SIG-M5 (cell line): ENCODE results near the gene RDH13.
"Not testable (repeated sequence)": the region's sequence is repeated elsewhere in the genome, so short reads cannot be mapped to it uniquely, and the experiment has no call there.

Source experiments
- DNase-seq: peaks from one replicate; lab custom pipeline; 2025; lab: John Stamatoyannopoulos, UW

RDH13 gene

GRCh38 chr19:55044771-55045716 lies 17.9 kb downstream of the RDH13 start:
- DNase-seq, result no peak

GRCh38 chr19:55044286-55044685 lies 18.7 kb downstream of the RDH13 start:
- no peak for DNase-seq

GRCh38 chr19:55042688-55043087 lies 20.3 kb downstream of the RDH13 start:
- DNase-seq, result no peak

- DNase-seq, result no peak
These were observed 20.6 kb downstream of the RDH13 start for GRCh38 chr19:55042344-55042678.

- DNase-seq, result no peak
These were observed 21.2 kb downstream of the RDH13 start for GRCh38 chr19:55041627-55042343.

- no peak for DNase-seq
These were observed 21.7 kb downstream of the RDH13 start for GRCh38 chr19:55041244-55041626.

GRCh38 chr19:55040654-55041053 lies 22.3 kb downstream of the RDH13 start:
- not testable (repeated sequence) for DNase-seq

GRCh38 chr19:55037603-55038002 lies 25.3 kb downstream of the RDH13 start:
- DNase-seq, result not testable (repeated sequence)

GRCh38 chr19:55036058-55036457 lies 26.9 kb downstream of the RDH13 start:
- DNase-seq, result no peak

GRCh38 chr19:55034751-55035150 lies 28.2 kb downstream of the RDH13 start:
- no peak for DNase-seq

GRCh38 chr19:55032976-55033643 lies 29.8 kb downstream of the RDH13 start:
- not testable (repeated sequence) for DNase-seq

- DNase-seq, result no peak
These were observed 30.7 kb downstream of the RDH13 start for GRCh38 chr19:55032170-55032800.

GRCh38 chr19:55031178-55031577 lies 31.8 kb downstream of the RDH13 start:
- no peak for DNase-seq

GRCh38 chr19:55028757-55029156 lies 34.2 kb downstream of the RDH13 start:
- no peak for DNase-seq

- peak; percentile 33 for DNase-seq
These were observed 35.2 kb downstream of the RDH13 start for GRCh38 chr19:55027472-55028337.

- not testable (repeated sequence) for DNase-seq
These were observed 35.8 kb downstream of the RDH13 start for GRCh38 chr19:55027140-55027471.

- DNase-seq, result no peak
These were observed 38.8 kb downstream of the RDH13 start for GRCh38 chr19:55024111-55024510.

- DNase-seq, result not testable (repeated sequence)
These were observed 42.6 kb downstream of the RDH13 start for GRCh38 chr19:55020351-55020750.

- DNase-seq, result no peak
These were observed 44.3 kb downstream of the RDH13 start for GRCh38 chr19:55018633-55019032.

- no peak for DNase-seq
These were observed 44.7 kb downstream of the RDH13 start for GRCh38 chr19:55018216-55018615.

- DNase-seq, result no peak
These were observed 46.9 kb downstream of the RDH13 start for GRCh38 chr19:55016017-55016416.
